Lower lobe of right lung (tissue), 2 donors: ENCODE results near the gene CXCR2. TPM values are rescaled to one million over a fixed set of nuclear protein-coding genes. Genes with fewer than 3 reads are reported as not detected.
A peak's percentile ranks its signal among the peaks of the same experiment; 100 is the strongest.

Experiments used
- ATAC-seq, 2 donors: fragments of 200-7000 bp; cut with Tn5 transposase; one replicate each; pipeline ENCODE4 v1.9.1; 2020 to 2022; ENCODE audit warnings: mild to moderate bottlenecking in 2 of 2, moderate library complexity in 2 of 2
- DNase-seq: peaks from one replicate; pipeline ENCODE4 v3.0.0-alpha.2; 2020
- H3K27ac ChIP-seq: fragments of 200-600 bp; one replicate; pipeline ENCODE4 v1.8.0; 2022
- H3K27me3 ChIP-seq: fragments of 200-600 bp; one replicate; pipeline ENCODE4 v1.8.0; 2022; ENCODE audit warnings: low read depth
- H3K36me3 ChIP-seq: fragments of 200-600 bp; one replicate; pipeline ENCODE4 v1.8.0; 2022; ENCODE audit warnings: mild to moderate bottlenecking
- H3K4me1 ChIP-seq: fragments of 200-600 bp; one replicate; pipeline ENCODE4 v1.8.0; 2022
- H3K4me3 ChIP-seq: fragments of 200-600 bp; one replicate; pipeline ENCODE4 v1.8.0; 2022; ENCODE audit warnings: mild to moderate bottlenecking
- H3K9me3 ChIP-seq: fragments of 200-600 bp; one replicate; pipeline ENCODE4 v1.8.0; 2022
- intact Hi-C: fragments of 100-400 bp; cut with DNase I; formaldehyde crosslinking; loops from one replicate; pipeline ENCODE4 v1.11.0; 2022
- total RNA-seq: library from RNA; stranded (reverse); fragmentation: NEBNext Ultra II Directional; extraction: Animal tissue kit (Norgen Biotek cat#: 25700); gene quantifications from one replicate; pipeline ENCODE4 v1.2.1, GENCODE V29; 2021
- TF ChIP-seq, protein P1 (sequence below): fragments of 200-600 bp; IDR thresholded peaks from one replicate; pipeline ENCODE4 v1.8.0; 2022; ENCODE audit warnings: antibody characterized with exemption, mild to moderate bottlenecking
- donor health status: DM: no; HTN: yes; CAD: no; lungs with severe emphysema.

The CXCR2 gene
- total RNA-seq, 1 donor from 2014 or later = 20.1 TPM

DNA sequence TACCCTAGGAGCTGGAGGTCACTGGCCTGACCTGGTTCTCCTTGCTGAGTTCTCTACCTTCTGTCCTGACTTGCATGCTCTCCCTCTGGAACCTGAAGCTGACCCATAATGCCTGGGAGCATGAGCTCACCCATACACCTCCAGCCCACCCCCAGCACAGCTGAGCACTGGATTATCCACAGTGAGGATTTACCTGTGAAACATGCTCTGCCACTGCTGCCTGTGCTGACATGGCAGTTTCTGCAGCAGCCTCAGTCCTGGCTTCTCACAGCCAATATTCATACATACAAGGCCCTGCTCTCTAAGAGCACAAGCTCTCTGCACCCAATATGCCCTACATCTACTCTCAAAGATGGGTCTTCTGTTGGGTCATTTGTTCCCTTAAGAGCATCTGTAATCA, 5.0 kb downstream of the CXCR2 start:
- TF ChIP-seq, protein P1, sequence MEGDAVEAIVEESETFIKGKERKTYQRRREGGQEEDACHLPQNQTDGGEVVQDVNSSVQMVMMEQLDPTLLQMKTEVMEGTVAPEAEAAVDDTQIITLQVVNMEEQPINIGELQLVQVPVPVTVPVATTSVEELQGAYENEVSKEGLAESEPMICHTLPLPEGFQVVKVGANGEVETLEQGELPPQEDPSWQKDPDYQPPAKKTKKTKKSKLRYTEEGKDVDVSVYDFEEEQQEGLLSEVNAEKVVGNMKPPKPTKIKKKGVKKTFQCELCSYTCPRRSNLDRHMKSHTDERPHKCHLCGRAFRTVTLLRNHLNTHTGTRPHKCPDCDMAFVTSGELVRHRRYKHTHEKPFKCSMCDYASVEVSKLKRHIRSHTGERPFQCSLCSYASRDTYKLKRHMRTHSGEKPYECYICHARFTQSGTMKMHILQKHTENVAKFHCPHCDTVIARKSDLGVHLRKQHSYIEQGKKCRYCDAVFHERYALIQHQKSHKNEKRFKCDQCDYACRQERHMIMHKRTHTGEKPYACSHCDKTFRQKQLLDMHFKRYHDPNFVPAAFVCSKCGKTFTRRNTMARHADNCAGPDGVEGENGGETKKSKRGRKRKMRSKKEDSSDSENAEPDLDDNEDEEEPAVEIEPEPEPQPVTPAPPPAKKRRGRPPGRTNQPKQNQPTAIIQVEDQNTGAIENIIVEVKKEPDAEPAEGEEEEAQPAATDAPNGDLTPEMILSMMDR = no peak
- no peak for ATAC-seq
- H3K4me1 ChIP-seq = peaks cover 15% of the 10 kb centered on the region
- no peak overlapping the region for H3K27ac ChIP-seq
- intact Hi-C loops = no loop called here
- no peaks in the 10 kb centered on the region for H3K36me3 ChIP-seq
- no peak overlapping the region for H3K4me3 ChIP-seq
- no peaks in the 10 kb centered on the region for H3K9me3 ChIP-seq
- no peak for DNase-seq
- no peaks in the 10 kb centered on the region for H3K27me3 ChIP-seq

DNA sequence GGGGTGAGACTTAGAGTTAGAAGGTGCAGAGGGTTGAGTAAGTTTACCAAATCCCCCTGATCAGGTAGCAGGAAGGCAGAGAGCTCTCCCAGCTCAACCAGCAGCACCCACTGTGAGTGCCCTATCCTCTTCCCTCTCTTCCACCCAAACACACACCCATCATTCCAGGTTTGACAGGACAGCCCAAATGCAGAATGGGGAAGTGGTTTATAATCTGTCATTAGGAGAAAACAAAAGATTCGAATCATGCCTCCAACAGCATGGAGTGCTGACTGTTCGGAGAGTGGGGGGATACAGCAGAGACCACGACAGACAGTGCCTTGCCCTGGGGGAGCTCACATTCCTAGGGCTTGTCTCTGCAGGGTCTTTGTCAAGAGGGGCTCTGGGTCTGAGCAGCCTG, 11.7 kb downstream of the CXCR2 start:
- TF ChIP-seq, protein P1 = no peak
- Histone ChIP-seq H3K4me1 (no peaks in the 10 kb centered on the region), H3K27me3 (peaks cover 11% of the 10 kb centered on the region), H3K9me3 (no peaks in the 10 kb centered on the region), H3K4me3 (no peak overlapping the region), H3K27ac (no peak overlapping the region), H3K36me3 (no peaks in the 10 kb centered on the region)
- no peak for ATAC-seq
- intact Hi-C loops = no loop called here
- DNase-seq = no peak

DNA sequence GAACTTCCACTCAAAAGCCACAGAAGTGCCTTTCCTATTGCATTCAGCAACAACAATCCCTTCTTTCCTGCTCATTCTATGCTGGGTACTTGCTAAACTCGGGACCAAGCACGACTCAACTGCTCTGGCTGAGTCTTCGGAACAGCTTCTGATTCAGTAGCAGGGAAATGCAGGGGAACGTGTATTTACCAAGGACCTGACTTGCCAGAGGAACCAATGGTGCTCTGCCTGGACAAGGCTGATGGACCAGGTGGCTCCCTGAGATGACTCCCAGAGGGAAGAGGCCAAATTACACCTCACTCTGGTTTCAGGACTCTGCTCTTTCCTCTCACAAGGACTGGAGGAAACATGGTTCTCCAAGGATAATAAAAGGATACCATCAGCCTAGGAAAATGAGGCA, 12.2 kb downstream of the CXCR2 start:
- intact Hi-C loops = no loop called here

DNA sequence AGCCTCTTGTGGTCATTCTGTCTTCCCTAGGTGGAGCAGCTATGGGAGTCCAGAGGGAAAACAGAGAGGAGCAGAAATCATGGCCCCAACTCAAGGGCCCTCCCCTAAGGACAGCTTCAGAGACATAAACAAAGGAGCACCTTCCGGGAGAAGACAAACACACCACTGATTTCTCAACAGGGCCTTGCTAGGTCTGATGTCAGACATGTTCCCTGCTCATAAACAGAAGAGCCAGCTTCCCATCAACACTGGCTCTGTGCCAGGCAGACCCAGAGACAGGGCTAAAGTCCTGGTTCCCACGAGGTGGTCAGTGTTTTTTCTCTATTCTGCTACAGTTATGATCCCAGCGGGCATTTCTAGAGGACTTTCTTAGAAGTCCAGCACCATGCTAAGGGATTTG, 19.3 kb downstream of the CXCR2 start:
- H3K4me1 ChIP-seq = no peaks in the 10 kb centered on the region
- no peaks in the 10 kb centered on the region for H3K9me3 ChIP-seq
- no peak overlapping the region for H3K4me3 ChIP-seq
- intact Hi-C loops = no loop called here
- TF ChIP-seq, protein P1 = no peak
- no peak overlapping the region for H3K27ac ChIP-seq
- peak; percentile 73 for DNase-seq
- H3K27me3 ChIP-seq = no peaks in the 10 kb centered on the region
- ATAC-seq = peak in 1 of 2 donors; percentile 55
- no peaks in the 10 kb centered on the region for H3K36me3 ChIP-seq

More for the DNA sequence above, 12.2 kb downstream of the CXCR2 start:
- no peak for DNase-seq
- Histone ChIP-seq H3K27me3 (peaks cover 11% of the 10 kb centered on the region), H3K36me3 (no peaks in the 10 kb centered on the region), H3K4me1 (no peaks in the 10 kb centered on the region), H3K9me3 (no peaks in the 10 kb centered on the region), H3K4me3 (no peak overlapping the region), H3K27ac (no peak overlapping the region)
- TF ChIP-seq, protein P1 = no peak
- no peak for ATAC-seq

DNA sequence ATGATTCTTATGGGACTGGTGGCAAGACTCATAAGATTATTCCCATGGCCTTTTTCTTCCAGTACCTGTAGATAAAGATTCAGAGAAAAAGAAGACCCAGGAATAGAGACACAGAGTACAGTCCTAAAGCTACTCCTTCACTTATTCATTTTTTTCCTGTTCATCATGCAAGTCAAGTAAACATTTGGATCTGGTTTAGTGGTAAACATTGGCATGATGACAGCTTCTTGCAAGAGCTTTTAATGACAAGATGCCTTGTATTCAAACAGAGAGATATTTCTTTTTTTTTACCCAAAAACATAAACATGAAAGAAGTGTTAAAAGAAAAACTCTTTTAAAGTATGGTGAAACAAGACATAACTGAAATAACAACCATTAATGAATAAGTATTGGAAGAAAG, 20.2 kb downstream of the CXCR2 start:
- no peaks in the 10 kb centered on the region for H3K36me3 ChIP-seq
- no peak overlapping the region for H3K27ac ChIP-seq
- no peaks in the 10 kb centered on the region for H3K9me3 ChIP-seq
- no peaks in the 10 kb centered on the region for H3K27me3 ChIP-seq
- H3K4me3 ChIP-seq = no peak overlapping the region
- no peak for DNase-seq
- ATAC-seq = no peak
- intact Hi-C loops = no loop called here
- no peaks in the 10 kb centered on the region for H3K4me1 ChIP-seq
- TF ChIP-seq, protein P1 = no peak

DNA sequence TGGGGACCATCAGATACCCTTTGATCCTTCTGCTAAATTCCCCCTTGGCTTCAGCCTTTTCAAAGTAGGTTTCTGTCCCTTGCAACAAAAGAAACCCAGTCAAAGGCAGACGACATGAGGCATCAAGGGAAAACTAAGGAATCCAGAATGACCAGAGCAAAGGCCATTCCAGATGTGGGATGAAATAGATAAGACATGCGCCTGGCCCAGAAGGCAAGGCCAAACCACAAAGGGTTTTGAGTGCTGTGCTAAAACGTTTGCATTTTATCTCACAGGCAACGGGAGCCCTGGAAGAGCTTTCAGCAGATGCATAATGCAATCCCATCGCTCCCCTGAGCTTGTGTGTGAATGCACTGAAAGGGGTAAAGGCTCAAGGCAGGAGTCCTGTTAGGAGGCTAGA, 23.3 kb downstream of the CXCR2 start:
- intact Hi-C loops = no loop called here
- no peaks in the 10 kb centered on the region for H3K27me3 ChIP-seq

More for the DNA sequence above, 23.3 kb downstream of the CXCR2 start:
- Histone ChIP-seq H3K9me3 (no peaks in the 10 kb centered on the region), H3K4me3 (no peak overlapping the region), H3K27ac (no peak overlapping the region), H3K36me3 (no peaks in the 10 kb centered on the region), H3K4me1 (no peaks in the 10 kb centered on the region)
- DNase-seq (no peak), ATAC-seq (no peak)
- TF ChIP-seq, protein P1 = no peak
